ENCODE data around the gene INS.

- no peak for TF ChIP-seq POLR2A (IDR thresholded peaks at IDR 0.05; ENCODE audit: low read depth)
- TF ChIP-seq CTCF (IDR thresholded peaks at IDR 0.05) = no peak
- no peak for TF ChIP-seq POLR2AphosphoS5 (IDR thresholded peaks at IDR 0.05)
- TF ChIP-seq EP300 (IDR thresholded peaks at IDR 0.05) = no peak
Measured at GRCh38 chr11:2129699-2130366, 31.2 kb downstream of the INS start.

Measured in esophagus muscularis mucosa (tissue), 4 donors.